Keratinocyte (primary cell): ENCODE data around the gene REPS1. TPM values are rescaled to one million over a fixed set of nuclear protein-coding genes. Genes with fewer than 3 reads are reported as not detected.

ENCODE experiments used
- DNase-seq: peaks from one replicate; pipeline ENCODE4 v3.0.0-alpha.2; 2011; ENCODE audit warnings: low read depth, missing footprints, low spot score
- FAIRE-seq: peaks from 2 replicates; lab custom pipeline; 2011; peaks lifted over from hg19 to GRCh38; lab: Jason Lieb, UNC
- H2AFZ ChIP-seq: 2 replicates; pipeline ENCODE4 v1.6.0; 2012; ENCODE audit warnings: low read length, control low read depth, inconsistent platforms; ENCODE audit not compliant: control insufficient read depth
- H3K27ac ChIP-seq: 2 replicates; pipeline ENCODE4 v1.5.1; 2011; ENCODE audit warnings: low read length; ENCODE audit not compliant: control insufficient read depth, insufficient read depth
- H3K27me3 ChIP-seq: 3 replicates; pipeline ENCODE4 v1.6.0; 2011; ENCODE audit warnings: low read length; ENCODE audit not compliant: control insufficient read depth, insufficient read depth; ENCODE audit errors: extremely low read depth
- H3K36me3 ChIP-seq, 2 experiments: 2 replicates in 1 of 2; 3 replicates in 1 of 2; pipeline ENCODE4 v1.5.1; 2011; ENCODE audit warnings: low read length in 2 of 2, mild to moderate bottlenecking in 1 of 2; ENCODE audit not compliant: control insufficient read depth in 2 of 2, insufficient read depth in 2 of 2; ENCODE audit errors: extremely low read depth in 1 of 2
- H3K4me1 ChIP-seq: 3 replicates; pipeline ENCODE4 v1.5.1; 2011; ENCODE audit warnings: low read length; ENCODE audit not compliant: control insufficient read depth, insufficient read depth; ENCODE audit errors: extremely low read depth
- H3K4me2 ChIP-seq: 3 replicates; pipeline ENCODE4 v1.6.0; 2011; ENCODE audit warnings: low read depth, low read length; ENCODE audit not compliant: control insufficient read depth, insufficient read depth; ENCODE audit errors: extremely low read depth
- H3K4me3 ChIP-seq, 3 experiments: fragments of 200-600 bp in 1 of 3; sonication (generic) in 1 of 3; 2 replicates in 2 of 3; 3 replicates in 1 of 3; pipeline ENCODE4 v1.5.1; 2011 to 2016; ENCODE audit warnings: low read length in 3 of 3, mild to moderate bottlenecking in 3 of 3, control low read depth in 2 of 3, inconsistent platforms in 1 of 3, low read depth in 1 of 3, mixed read lengths in 1 of 3, mixed run types in 1 of 3, moderate library complexity in 1 of 3; ENCODE audit not compliant: control insufficient read depth in 2 of 3, insufficient read depth in 2 of 3; ENCODE audit errors: extremely low read depth in 1 of 3
- H3K79me2 ChIP-seq: 2 replicates; pipeline ENCODE4 v1.6.0; 2012; ENCODE audit warnings: low read length; ENCODE audit not compliant: control insufficient read depth, insufficient read depth
- H3K9ac ChIP-seq: 3 replicates; pipeline ENCODE4 v1.6.0; 2011; ENCODE audit warnings: low read length; ENCODE audit not compliant: control insufficient read depth, insufficient read depth; ENCODE audit errors: extremely low read depth
- H3K9me1 ChIP-seq: 3 replicates; pipeline ENCODE4 v1.6.0; 2011; ENCODE audit warnings: low read length; ENCODE audit not compliant: control insufficient read depth, insufficient read depth; ENCODE audit errors: extremely low read depth
- H3K9me3 ChIP-seq: 2 replicates; pipeline ENCODE4 v1.5.1; 2012; ENCODE audit warnings: low read depth, low read length; ENCODE audit not compliant: control insufficient read depth
- H4K20me1 ChIP-seq: 3 replicates; pipeline ENCODE4 v1.6.0; 2011; ENCODE audit warnings: low read length; ENCODE audit not compliant: control insufficient read depth, insufficient read depth; ENCODE audit errors: extremely low read depth
- EZH2 ChIP-seq: IDR thresholded peaks from one replicate; pipeline ENCODE4 v1.6.1; 2012; ENCODE audit warnings: inconsistent platforms, mild to moderate bottlenecking, low read length, moderate library complexity
- dilution Hi-C: fragments of 300-500 bp; cut with MboI; formaldehyde crosslinking; loops from one replicate; pipeline ENCODE4 v1.7.0; 2020; ENCODE audit warnings: low sequenced_read_pairs; ENCODE audit not compliant: extremely low pct_ligation_motif_present
- polyA plus RNA-seq, 5 experiments: library from polyadenylated mRNA; depleted of rRNA in 3 of 5; stranded (reverse) in 3 of 5; stranded (forward) in 1 of 5; unstranded in 1 of 5; fragments of >200 nt; gene quantifications; 1 replicate in 1 of 5; 2 replicates in 3 of 5; 3 replicates in 1 of 5; pipeline versions ENCODE4 v1.2.1 to v1.2.3, GENCODE V29; 2011 to 2012; ENCODE audit warnings: missing spikeins in 2 of 5, low read depth in 1 of 5, low replicate concordance in 1 of 5
- TF ChIP-seq, protein P1 (sequence below), 3 experiments: IDR thresholded peaks in 1 of 3; conservative IDR thresholded peaks in 1 of 3; optimal IDR thresholded peaks in 1 of 3; 2 replicates in 2 of 3; 3 replicates in 1 of 3; pipeline versions ENCODE3 to v1.5.1; 2011; ENCODE audit warnings: low read length in 3 of 3, mild to moderate bottlenecking in 3 of 3, moderate library complexity in 2 of 3, control low read depth in 1 of 3, inconsistent platforms in 1 of 3; ENCODE audit not compliant: insufficient read depth in 2 of 3; ENCODE audit errors: extremely low read depth in 1 of 3

REPS1 gene
- polyA plus RNA-seq, 1 donor (not counting 4 experiments of a cell fraction or from before 2014, with no cell fraction given): 61.3 TPM

DNA sequence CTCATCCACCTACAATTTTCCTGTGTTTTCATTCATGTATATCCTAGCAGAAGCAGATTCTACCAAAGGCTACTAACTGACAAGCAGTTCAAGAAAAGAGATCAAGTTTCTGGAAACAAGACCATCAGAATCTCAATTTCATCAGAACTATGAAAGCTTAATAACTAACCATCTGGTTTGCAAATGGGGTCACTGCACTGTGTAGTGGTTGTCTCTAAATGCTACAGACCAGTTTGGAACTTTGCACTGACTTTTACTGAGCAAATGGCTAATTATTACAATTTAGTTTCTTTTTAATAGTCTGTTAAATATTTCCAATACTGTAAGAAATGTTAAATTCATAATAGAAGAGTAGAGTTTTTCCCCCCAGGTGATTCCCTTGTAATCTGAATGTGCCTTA lies 64.5 kb downstream of the REPS1 start:
- H3K27me3 ChIP-seq: no peaks in the 10 kb centered on the region
- no peak overlapping the region for H2AFZ ChIP-seq
- no peaks in the 10 kb centered on the region for H3K9me3 ChIP-seq
- no peaks in the 10 kb centered on the region for H3K79me2 ChIP-seq
- H3K9me1 ChIP-seq: no peaks in the 10 kb centered on the region
- no peaks in the 10 kb centered on the region for H3K4me1 ChIP-seq
- H3K36me3 ChIP-seq: peaks cover 5 to 7% of the 10 kb centered on the region in 2 experiments
- DNase-seq (no peak), FAIRE-seq (no peak)
- TF ChIP-seq, protein P1, sequence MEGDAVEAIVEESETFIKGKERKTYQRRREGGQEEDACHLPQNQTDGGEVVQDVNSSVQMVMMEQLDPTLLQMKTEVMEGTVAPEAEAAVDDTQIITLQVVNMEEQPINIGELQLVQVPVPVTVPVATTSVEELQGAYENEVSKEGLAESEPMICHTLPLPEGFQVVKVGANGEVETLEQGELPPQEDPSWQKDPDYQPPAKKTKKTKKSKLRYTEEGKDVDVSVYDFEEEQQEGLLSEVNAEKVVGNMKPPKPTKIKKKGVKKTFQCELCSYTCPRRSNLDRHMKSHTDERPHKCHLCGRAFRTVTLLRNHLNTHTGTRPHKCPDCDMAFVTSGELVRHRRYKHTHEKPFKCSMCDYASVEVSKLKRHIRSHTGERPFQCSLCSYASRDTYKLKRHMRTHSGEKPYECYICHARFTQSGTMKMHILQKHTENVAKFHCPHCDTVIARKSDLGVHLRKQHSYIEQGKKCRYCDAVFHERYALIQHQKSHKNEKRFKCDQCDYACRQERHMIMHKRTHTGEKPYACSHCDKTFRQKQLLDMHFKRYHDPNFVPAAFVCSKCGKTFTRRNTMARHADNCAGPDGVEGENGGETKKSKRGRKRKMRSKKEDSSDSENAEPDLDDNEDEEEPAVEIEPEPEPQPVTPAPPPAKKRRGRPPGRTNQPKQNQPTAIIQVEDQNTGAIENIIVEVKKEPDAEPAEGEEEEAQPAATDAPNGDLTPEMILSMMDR (optimal IDR thresholded peaks at IDR 0.05 in 1 of 3, IDR thresholded peaks at IDR 0.05 in 1 of 3, conservative IDR thresholded peaks at IDR 0.05 in 1 of 3; ENCODE audit: extremely low read depth in 1 of 3, insufficient read depth in 2 of 3, low read length in 3 of 3): no peak
- no peak for TF ChIP-seq EZH2
- H3K4me2 ChIP-seq: no peak overlapping the region
- no peak overlapping the region for H3K27ac ChIP-seq
- no peaks in the 10 kb centered on the region for H4K20me1 ChIP-seq
- dilution Hi-C loops: no loop called here
- no peak overlapping the region for H3K9ac ChIP-seq
- no peak overlapping the region for H3K4me3 ChIP-seq

- H4K20me1 ChIP-seq: no peaks in the 10 kb centered on the region
- H2AFZ ChIP-seq: no peak overlapping the region
- H3K9me1 ChIP-seq: no peaks in the 10 kb centered on the region
- H3K4me3 ChIP-seq: no peak overlapping the region
- H3K27me3 ChIP-seq: no peaks in the 10 kb centered on the region
- TF ChIP-seq EZH2: no peak
- TF ChIP-seq, protein P1 (optimal IDR thresholded peaks at IDR 0.05 in 1 of 3, IDR thresholded peaks at IDR 0.05 in 1 of 3, conservative IDR thresholded peaks at IDR 0.05 in 1 of 3; ENCODE audit: extremely low read depth in 1 of 3, insufficient read depth in 2 of 3, low read length in 3 of 3): no peak
- H3K36me3 ChIP-seq: peaks cover 9 to 12% of the 10 kb centered on the region in 2 experiments
- no peaks in the 10 kb centered on the region for H3K4me1 ChIP-seq
- H3K9me3 ChIP-seq: no peaks in the 10 kb centered on the region
- DNase-seq (no peak), FAIRE-seq (no peak)
- no peak overlapping the region for H3K9ac ChIP-seq
- H3K27ac ChIP-seq: no peak overlapping the region
- H3K79me2 ChIP-seq: no peaks in the 10 kb centered on the region
- no peak overlapping the region for H3K4me2 ChIP-seq
- dilution Hi-C loops: no loop called here
These were observed 67.1 kb downstream of the REPS1 start for GRCh38 chr6:138920906-138921305.
